Stimulated activated CD4-positive, alpha-beta T cell treated with anti-CD3 and anti-CD28 coated beads, Interleukin-4, amount 100 ng/mL, for 48 hours (primary cell): ENCODE results near the gene MYO1G.
A peak's percentile ranks its signal among the peaks of the same experiment; 100 is the strongest.
"Not testable (repeated sequence)": the region's sequence is repeated elsewhere in the genome, so short reads cannot be mapped to it uniquely, and the experiment has no call there.

Experiments
- DNase-seq, 2 donors: peaks; one replicate each; pipeline ENCODE4 v3.0.0-alpha.2; 2020; ENCODE audit warnings: low read depth in 2 of 2

MYO1G gene

GRCh38 chr7:44999245-45000092, 20.7 kb upstream of the MYO1G start:
- DNase-seq: peak; percentile 99 to 100

- no peak for DNase-seq
Observed at GRCh38 chr7:44998153-44998871, 19.5 kb upstream of the MYO1G start.

GRCh38 chr7:44995555-44996493, 17.0 kb upstream of the MYO1G start:
- no peak for DNase-seq

- DNase-seq: no peak
Observed at GRCh38 chr7:44994877-44995554, 16.2 kb upstream of the MYO1G start.

- DNase-seq: not testable (repeated sequence)
Observed at GRCh38 chr7:44992004-44992795, 13.4 kb upstream of the MYO1G start.

- no peak for DNase-seq
Observed at GRCh38 chr7:44990109-44991023, 11.6 kb upstream of the MYO1G start.

GRCh38 chr7:44989132-44989531, 10.3 kb upstream of the MYO1G start:
- DNase-seq: no peak

- no peak for DNase-seq
Observed at GRCh38 chr7:44988701-44989100, 9.9 kb upstream of the MYO1G start.

- no peak for DNase-seq
Observed at GRCh38 chr7:44987996-44988395, 9.2 kb upstream of the MYO1G start.

- DNase-seq: no peak
Observed at GRCh38 chr7:44987457-44987856, 8.6 kb upstream of the MYO1G start.

GRCh38 chr7:44986218-44987053, 7.6 kb upstream of the MYO1G start:
- peak; percentile 94 to 96 for DNase-seq

- no peak for DNase-seq
Observed at GRCh38 chr7:44985900-44986217, 7.0 kb upstream of the MYO1G start.

- no peak for DNase-seq
Observed at GRCh38 chr7:44985033-44985695, 6.3 kb upstream of the MYO1G start.

- DNase-seq: no peak
Observed at GRCh38 chr7:44984478-44984758, 5.6 kb upstream of the MYO1G start.

GRCh38 chr7:44983742-44984477, 5.1 kb upstream of the MYO1G start:
- no peak for DNase-seq

GRCh38 chr7:44982970-44983369, 4.2 kb upstream of the MYO1G start:
- no peak for DNase-seq

- DNase-seq: no peak
Observed at GRCh38 chr7:44982535-44982923, 3.7 kb upstream of the MYO1G start.
